Aorta (tissue), 5 donors: ENCODE results near the gene ZBTB40. TPM values are rescaled to one million over a fixed set of nuclear protein-coding genes. Genes with fewer than 3 reads are reported as not detected.
A peak's percentile ranks its signal among the peaks of the same experiment; 100 is the strongest.

Source experiments
- ATAC-seq: fragments of 200-7000 bp; cut with Tn5 transposase; one replicate; pipeline ENCODE4 v1.9.1; 2022; ENCODE audit warnings: moderate library complexity; ENCODE audit not compliant: low FRiP score
- DNase-seq, 2 donors: peaks; one replicate each; pipeline ENCODE4 v3.0.0-alpha.2; 2020
- H3K27ac ChIP-seq, 2 donors: one replicate each; pipeline ENCODE4 v1.5.1; 2013; ENCODE audit warnings: low read length in 2 of 2, mild to moderate bottlenecking in 2 of 2, moderate library complexity in 2 of 2, control low read depth in 1 of 2, inconsistent platforms in 1 of 2, low read depth in 1 of 2
- H3K27me3 ChIP-seq, 2 donors: one replicate each; pipeline ENCODE4 v1.6.1; 2013; ENCODE audit warnings: control low read depth in 1 of 2, low read length in 1 of 2, mild to moderate bottlenecking in 1 of 2, moderate library complexity in 1 of 2; ENCODE audit not compliant: insufficient read depth in 2 of 2, control insufficient read depth in 1 of 2
- H3K36me3 ChIP-seq, 2 donors: one replicate each; pipeline ENCODE4 v1.6.1; 2013; ENCODE audit warnings: control low read depth in 1 of 2, low read length in 1 of 2, mild to moderate bottlenecking in 1 of 2; ENCODE audit not compliant: insufficient read depth in 2 of 2, control insufficient read depth in 1 of 2
- H3K4me1 ChIP-seq, 2 donors: one replicate each; pipeline ENCODE4 v1.6.1; 2013; ENCODE audit warnings: low read length in 2 of 2, control low read depth in 1 of 2, mild to moderate bottlenecking in 1 of 2, moderate library complexity in 1 of 2; ENCODE audit not compliant: insufficient read depth in 2 of 2, control insufficient read depth in 1 of 2
- H3K4me3 ChIP-seq, 2 donors: one replicate each; pipeline ENCODE4 v1.5.1; 2013; ENCODE audit warnings: low read length in 2 of 2, control low read depth in 1 of 2, mild to moderate bottlenecking in 1 of 2
- H3K9me3 ChIP-seq: one replicate; pipeline ENCODE4 v1.6.1; 2013; ENCODE audit warnings: mild to moderate bottlenecking, low read length; ENCODE audit not compliant: control insufficient read depth
- WGBS, 2 donors: extraction: QIAGEN DNeasy Blood & Tissue Kit; methylation state at CpG; one replicate each; pipeline ENCODE4 v1.1.7; 2013; 5-methylcytosine and 5-hydroxymethylcytosine counted together
- intact Hi-C, 2 donors: fragments of 100-400 bp; cut with DNase I; formaldehyde crosslinking; loops; one replicate each; pipeline versions ENCODE4 v1.14.2 to v1.15.0; 2022
- polyA plus RNA-seq, 2 donors: library from polyadenylated mRNA; stranded (reverse); fragments of 200-250 nt; gene quantifications; one replicate each; pipeline ENCODE4 v1.2.3, GENCODE V29; 2013
- total RNA-seq, 2 donors: library from RNA; stranded (reverse); fragmentation: NEBNext Ultra II Directional; extraction: Animal tissue kit (Norgen Biotek cat#: 25700); gene quantifications; one replicate each; pipeline ENCODE4 v1.2.1, GENCODE V29; 2021
- donor health status: healthy with polysubstance abuse.
- donor health status: Bipolar disorder and iron deficiency.
- donor health status: DM: no; HTN: no; CAD: no.
- donor health status: DM: no; HTN: no; CAD: no.
- donor health status: DM: yes; HTN: yes; CAD: no.

The ZBTB40 gene
- total and polyA plus RNA-seq, 4 donors = 4.4 to 24.9 (median 20.2) TPM

DNA sequence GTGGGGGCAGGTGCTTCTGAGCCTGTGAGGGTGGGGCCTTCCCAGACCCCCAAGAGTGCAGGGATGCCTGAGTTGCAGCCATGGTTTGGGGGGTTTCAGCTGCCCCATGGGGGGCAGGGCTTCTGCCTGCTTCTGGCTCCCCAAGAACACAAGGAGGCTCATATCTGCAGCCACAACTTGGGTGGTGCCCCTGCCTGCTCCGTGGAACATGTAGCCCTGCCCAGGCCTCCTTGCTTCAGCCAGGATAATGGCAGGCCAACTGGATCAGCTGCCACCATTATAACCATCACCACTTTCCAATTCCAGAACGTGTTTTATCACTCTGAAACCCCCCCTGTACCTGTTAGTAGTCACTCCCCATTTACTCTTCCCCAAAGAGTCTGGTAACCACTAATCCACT is 14.0 kb downstream of the ZBTB40 start:
- Histone ChIP-seq H3K4me3 (no peak overlapping the region), H3K27me3 (no peaks in the 10 kb centered on the region), H3K4me1 (no peaks in the 10 kb centered on the region), H3K9me3 (no peaks in the 10 kb centered on the region), H3K27ac (no peak overlapping the region), H3K36me3 (no peaks in the 10 kb centered on the region)
- 80 to 93% methylated on average over 2 of the region's 2 CpGs for WGBS, 2 donors
- DNase-seq = no peak
- no peak for ATAC-seq
- intact Hi-C loops = no loop called here

DNA sequence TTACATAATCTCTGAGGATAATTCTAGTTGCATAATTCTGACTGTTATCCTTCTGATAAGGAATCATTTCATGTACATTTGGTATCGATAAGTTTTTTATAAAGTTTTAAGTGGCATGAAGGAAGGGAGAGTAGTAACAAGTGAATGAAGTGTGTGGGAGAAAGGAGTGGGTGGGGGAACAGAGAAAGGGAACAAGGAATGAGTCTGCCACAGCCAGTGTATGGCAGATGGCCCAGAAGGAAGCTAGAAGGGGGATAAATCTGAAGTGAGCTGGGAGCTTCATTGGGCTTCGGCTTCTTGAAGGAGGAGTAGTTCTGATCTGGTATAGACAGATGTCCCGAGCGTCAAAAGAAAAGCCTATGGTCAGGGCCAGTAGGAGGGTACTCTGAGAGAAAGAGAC is 18.6 kb downstream of the ZBTB40 start:
- H3K4me3 ChIP-seq = no peak overlapping the region
- H3K27ac ChIP-seq = no peak overlapping the region
- H3K4me1 ChIP-seq = peaks cover 0 to 2% of the 10 kb centered on the region in 2 donors
- H3K36me3 ChIP-seq = no peaks in the 10 kb centered on the region
- no peaks in the 10 kb centered on the region for H3K9me3 ChIP-seq
- ATAC-seq (no peak), DNase-seq (no peak)
- intact Hi-C loops = no loop called here
- WGBS, 2 donors = 60 to 71% methylated on average over 4 of the region's 4 CpGs
- H3K27me3 ChIP-seq = no peaks in the 10 kb centered on the region

DNA sequence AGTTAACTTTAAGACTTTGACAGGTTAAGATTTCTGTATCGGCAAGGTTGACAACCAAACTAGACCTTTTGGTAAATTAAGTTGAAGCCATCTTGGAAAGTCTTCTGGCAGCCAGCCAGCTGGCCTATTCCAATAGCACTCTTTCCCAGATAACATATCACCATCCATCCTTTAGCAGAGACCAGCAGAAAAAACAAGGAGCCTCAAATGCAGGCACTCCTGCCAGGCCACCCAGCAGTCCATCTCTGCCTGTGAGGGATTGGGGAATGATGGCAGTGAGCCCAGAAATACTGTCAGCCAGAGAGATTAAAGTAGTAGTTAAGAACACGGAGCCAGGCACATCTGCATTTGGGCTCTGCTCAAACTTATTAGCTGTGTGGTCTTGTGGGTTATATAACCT is 19.4 kb downstream of the ZBTB40 start:
- WGBS, 2 donors = 6 to 16% methylated on average over 2 of the region's 2 CpGs
- peaks cover 0 to 2% of the 10 kb centered on the region in 2 donors for H3K4me1 ChIP-seq
- no peaks in the 10 kb centered on the region for H3K27me3 ChIP-seq
- DNase-seq (peak in 1 of 2 donors; percentile 66), ATAC-seq (no peak)
- no peak overlapping the region for H3K27ac ChIP-seq
- H3K36me3 ChIP-seq = no peaks in the 10 kb centered on the region
- H3K4me3 ChIP-seq = no peak overlapping the region
- intact Hi-C loops = no loop called here
- H3K9me3 ChIP-seq = no peaks in the 10 kb centered on the region

DNA sequence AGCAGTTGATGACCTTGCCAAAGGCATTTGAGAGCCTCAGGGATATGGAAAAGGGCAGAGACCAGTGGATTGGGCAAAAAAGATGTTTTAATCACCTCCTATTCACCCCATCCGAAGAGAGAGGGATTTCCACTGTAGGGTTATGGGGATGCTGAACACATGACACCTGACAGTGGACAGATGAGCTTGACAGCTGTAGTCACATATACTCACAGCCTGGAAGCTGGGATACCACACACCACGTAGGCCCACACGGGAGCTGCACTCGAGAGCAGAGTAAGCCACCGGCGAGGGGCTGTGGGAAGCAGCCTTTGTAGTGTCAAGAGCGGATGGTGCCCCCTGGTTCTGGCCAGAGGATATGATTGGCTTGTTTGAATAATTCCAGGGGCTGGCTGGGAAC is 20.0 kb downstream of the ZBTB40 start:
- no peaks in the 10 kb centered on the region for H3K27me3 ChIP-seq
- H3K9me3 ChIP-seq = no peaks in the 10 kb centered on the region
- H3K4me3 ChIP-seq = no peak overlapping the region
- ATAC-seq = peak; percentile 44
- intact Hi-C loops = no loop called here
- no peak for DNase-seq
- H3K27ac ChIP-seq = peak overlapping the region in 1 of 2 donors; percentile 16
- H3K36me3 ChIP-seq = no peaks in the 10 kb centered on the region
- 94 to 95% methylated on average over 7 of the region's 7 CpGs for WGBS, 2 donors
- peaks cover 0 to 2% of the 10 kb centered on the region in 2 donors for H3K4me1 ChIP-seq

DNA sequence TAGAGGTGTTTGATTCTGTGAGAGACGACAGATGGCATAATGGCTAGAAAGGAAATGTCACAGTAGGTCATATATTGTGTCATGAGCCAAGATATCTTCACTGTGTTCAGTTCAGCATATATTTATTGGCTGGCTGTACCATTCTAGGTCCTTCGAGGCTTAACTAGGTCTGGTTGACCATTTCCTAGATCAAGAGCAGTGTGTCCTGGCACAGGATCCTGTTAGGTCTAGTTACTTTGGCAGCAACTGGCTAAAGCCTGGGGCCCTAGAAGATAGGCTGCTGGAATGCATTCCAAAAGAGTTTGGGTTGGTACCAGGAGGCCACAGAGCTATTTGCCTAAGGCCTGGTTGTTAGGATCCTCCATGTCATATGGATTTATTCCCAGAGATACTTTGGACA is 20.9 kb downstream of the ZBTB40 start:
- 10 to 13% methylated on average over 2 of the region's 2 CpGs for WGBS, 2 donors
- ATAC-seq (no peak), DNase-seq (no peak)
- no peak overlapping the region for H3K4me3 ChIP-seq
- intact Hi-C loops = no loop called here
- no peaks in the 10 kb centered on the region for H3K36me3 ChIP-seq
- H3K9me3 ChIP-seq = no peaks in the 10 kb centered on the region
- peak overlapping the region in 1 of 2 donors; percentile 7 for H3K27ac ChIP-seq
- H3K27me3 ChIP-seq = no peaks in the 10 kb centered on the region
- H3K4me1 ChIP-seq = peaks cover 0 to 2% of the 10 kb centered on the region in 2 donors

DNA sequence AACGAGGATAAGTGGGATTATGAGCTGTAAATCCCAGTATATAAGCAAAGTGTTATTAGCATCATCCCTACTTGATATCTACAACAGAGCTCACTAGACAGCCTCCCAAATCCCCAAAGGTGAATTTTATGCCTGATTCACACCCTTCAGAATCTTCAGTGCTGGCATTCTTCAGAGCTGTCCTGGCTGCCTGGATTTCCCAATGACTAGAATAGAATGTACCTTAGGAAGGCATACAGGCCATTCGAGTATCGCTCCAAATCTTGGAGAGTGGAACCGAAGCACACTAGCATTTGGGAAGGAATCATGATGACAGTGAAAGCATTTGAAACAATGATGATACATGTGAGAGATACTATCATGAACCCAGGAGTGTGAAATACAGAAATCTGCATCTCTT is 22.3 kb downstream of the ZBTB40 start:
- H3K9me3 ChIP-seq = no peaks in the 10 kb centered on the region
- 95 to 97% methylated on average over 4 of the region's 4 CpGs for WGBS, 2 donors
- no peak for DNase-seq
- ATAC-seq = no peak
- no peak overlapping the region for H3K27ac ChIP-seq
- peaks cover 0 to 2% of the 10 kb centered on the region in 2 donors for H3K4me1 ChIP-seq
- no peaks in the 10 kb centered on the region for H3K27me3 ChIP-seq
- intact Hi-C loops = no loop called here
- no peaks in the 10 kb centered on the region for H3K36me3 ChIP-seq
- no peak overlapping the region for H3K4me3 ChIP-seq

DNA sequence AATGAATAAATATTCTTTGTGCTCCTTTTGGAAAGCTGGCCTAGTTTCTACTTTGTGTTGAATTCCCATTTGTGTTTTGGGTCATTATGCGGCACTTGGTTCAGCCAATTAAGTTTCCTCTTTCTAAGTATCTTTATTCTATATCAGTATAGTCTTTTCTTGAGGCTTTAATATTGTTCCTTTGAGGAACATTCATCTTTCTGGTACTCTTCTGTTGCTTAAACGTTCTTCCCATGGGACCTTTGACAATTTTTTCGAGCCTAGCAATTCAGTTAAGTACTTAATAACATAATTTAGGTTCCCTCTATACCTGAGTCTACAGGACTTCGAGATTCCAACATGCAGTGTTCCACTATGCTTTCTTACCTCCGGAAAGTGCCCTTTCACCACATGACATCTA is 24.9 kb downstream of the ZBTB40 start:
- WGBS, 2 donors = 76 to 78% methylated on average over 5 of the region's 5 CpGs
- DNase-seq = no peak
- Histone ChIP-seq H3K4me1 (peaks cover 0 to 2% of the 10 kb centered on the region in 2 donors), H3K27me3 (no peaks in the 10 kb centered on the region), H3K9me3 (no peaks in the 10 kb centered on the region), H3K36me3 (no peaks in the 10 kb centered on the region), H3K27ac (no peak overlapping the region), H3K4me3 (no peak overlapping the region)
- ATAC-seq = no peak
- intact Hi-C loops = no loop called here

DNA sequence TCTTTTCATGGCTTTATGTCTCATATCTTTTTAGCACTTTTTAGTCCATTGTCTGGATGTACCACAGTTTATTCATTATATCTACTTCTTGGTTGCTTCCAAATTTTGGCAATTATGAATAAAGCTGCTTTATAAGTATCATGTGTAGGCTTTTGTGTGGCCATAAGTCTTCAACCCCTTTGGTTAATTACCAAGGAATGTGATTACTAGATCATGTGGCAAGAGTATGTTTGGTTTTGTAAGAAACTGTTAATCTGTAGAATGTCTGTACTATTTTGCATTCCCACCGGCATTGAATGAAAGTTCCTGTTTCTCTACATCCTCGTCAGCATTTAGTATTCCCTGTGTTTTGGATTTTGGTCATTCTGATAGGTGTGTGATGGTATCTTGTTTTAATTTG is 31.5 kb downstream of the ZBTB40 start:
- 96 to 98% methylated on average over 2 of the region's 2 CpGs for WGBS, 2 donors
- intact Hi-C loops = no loop called here
- Histone ChIP-seq H3K4me1 (peaks cover 0 to 5% of the 10 kb centered on the region in 2 donors), H3K4me3 (no peak overlapping the region), H3K36me3 (no peaks in the 10 kb centered on the region), H3K9me3 (no peaks in the 10 kb centered on the region), H3K27me3 (no peaks in the 10 kb centered on the region), H3K27ac (no peak overlapping the region)
- ATAC-seq (no peak), DNase-seq (no peak)

DNA sequence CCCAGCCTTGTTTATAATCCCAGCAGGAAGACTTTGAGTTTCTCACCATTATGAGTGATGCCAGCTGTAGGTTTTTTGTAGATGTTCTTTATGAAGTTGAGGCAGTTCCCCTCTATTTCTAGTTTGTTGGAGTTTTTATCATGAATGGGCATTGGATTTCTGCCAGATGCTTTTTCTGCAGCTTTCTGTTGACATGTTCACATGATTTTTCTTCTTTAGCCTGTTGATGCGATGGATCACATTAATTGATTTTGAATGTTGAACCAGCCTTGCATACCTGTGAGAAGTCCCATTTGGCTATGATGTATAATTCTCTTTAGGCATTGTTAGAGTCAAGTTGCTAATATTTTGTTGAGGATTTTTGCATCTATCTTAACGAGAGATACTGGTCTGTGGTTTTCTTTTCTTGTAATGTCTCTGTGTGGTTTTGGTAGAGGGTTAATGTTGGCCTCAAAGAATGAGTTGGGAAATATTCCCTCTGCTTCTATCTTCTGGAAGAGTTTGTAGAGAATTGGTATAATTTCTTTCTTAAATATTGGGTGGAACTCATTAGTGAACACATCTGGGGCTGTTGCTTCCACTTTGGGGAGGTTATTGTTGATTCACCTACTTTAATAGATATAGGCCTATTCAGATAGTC is 33.2 kb downstream of the ZBTB40 start:
- DNase-seq (no peak), ATAC-seq (no peak)
- no peak overlapping the region for H3K4me3 ChIP-seq
- WGBS, 2 donors = 96 to 98% methylated on average over 2 of the region's 2 CpGs
- H3K27me3 ChIP-seq = no peaks in the 10 kb centered on the region
- intact Hi-C loops = no loop called here
- no peaks in the 10 kb centered on the region for H3K9me3 ChIP-seq
- H3K36me3 ChIP-seq = no peaks in the 10 kb centered on the region
- peaks cover 0 to 5% of the 10 kb centered on the region in 2 donors for H3K4me1 ChIP-seq
- H3K27ac ChIP-seq = no peak overlapping the region
